Measurements from ENCODE around the gene RTN1.

- TF ChIP-seq CTCF (IDR thresholded peaks at IDR 0.05 in 2 of 3, conservative IDR thresholded peaks at IDR 0.05 in 1 of 3; ENCODE audit: control insufficient read depth in 2 of 3, extremely low read depth in 1 of 3, insufficient read depth in 1 of 3, low read depth in 3 of 3, low read length in 3 of 3) (no peak), POLR2A (IDR thresholded peaks at IDR 0.05; ENCODE audit: low read depth, low read length) (no peak), MAX (IDR thresholded peaks at IDR 0.05; ENCODE audit: low read depth, low read length) (no peak), ZNF274 (IDR thresholded peaks at IDR 0.05; ENCODE audit: insufficient read depth, insufficient read length) (no peak), YY1 (IDR thresholded peaks at IDR 0.05; ENCODE audit: low read depth, low read length) (no peak), ZNF207 (IDR thresholded peaks at IDR 0.05; ENCODE audit: borderline replicate concordance) (no peak), RAD21 (IDR thresholded peaks at IDR 0.05; ENCODE audit: insufficient read depth, low read depth, low read length) (no peak), IRF3 (IDR thresholded peaks at IDR 0.05) (no peak)
Measured at GRCh38 chr14:59870277-59871165, at the start of gene RTN1.
